ENCODE results near the gene ISG20.
"Not testable (repeated sequence)": the region's sequence is repeated elsewhere in the genome, so short reads cannot be mapped to it uniquely, and the experiment has no call there.

Gene ISG20

DNA sequence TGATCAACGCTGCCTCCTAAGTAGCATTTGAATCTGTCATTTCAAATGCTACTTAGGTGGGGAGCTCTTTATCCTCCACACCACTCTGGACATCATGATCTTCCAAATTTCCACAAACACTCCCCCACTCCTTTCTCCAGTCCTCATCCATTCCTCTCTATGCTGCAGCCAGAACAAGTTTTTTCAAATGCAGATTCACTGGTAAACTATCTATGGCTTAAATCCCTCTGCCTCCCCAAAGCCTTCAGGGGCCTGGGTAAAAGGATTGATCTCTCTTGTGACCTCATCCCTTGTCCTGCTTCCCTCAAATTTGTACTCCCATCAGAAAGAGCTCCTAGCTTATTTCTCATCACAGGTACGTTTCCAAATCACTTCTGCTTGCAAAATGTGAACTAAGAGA, 19.0 kb upstream of the ISG20 start:
- no peak for DNase-seq

DNA sequence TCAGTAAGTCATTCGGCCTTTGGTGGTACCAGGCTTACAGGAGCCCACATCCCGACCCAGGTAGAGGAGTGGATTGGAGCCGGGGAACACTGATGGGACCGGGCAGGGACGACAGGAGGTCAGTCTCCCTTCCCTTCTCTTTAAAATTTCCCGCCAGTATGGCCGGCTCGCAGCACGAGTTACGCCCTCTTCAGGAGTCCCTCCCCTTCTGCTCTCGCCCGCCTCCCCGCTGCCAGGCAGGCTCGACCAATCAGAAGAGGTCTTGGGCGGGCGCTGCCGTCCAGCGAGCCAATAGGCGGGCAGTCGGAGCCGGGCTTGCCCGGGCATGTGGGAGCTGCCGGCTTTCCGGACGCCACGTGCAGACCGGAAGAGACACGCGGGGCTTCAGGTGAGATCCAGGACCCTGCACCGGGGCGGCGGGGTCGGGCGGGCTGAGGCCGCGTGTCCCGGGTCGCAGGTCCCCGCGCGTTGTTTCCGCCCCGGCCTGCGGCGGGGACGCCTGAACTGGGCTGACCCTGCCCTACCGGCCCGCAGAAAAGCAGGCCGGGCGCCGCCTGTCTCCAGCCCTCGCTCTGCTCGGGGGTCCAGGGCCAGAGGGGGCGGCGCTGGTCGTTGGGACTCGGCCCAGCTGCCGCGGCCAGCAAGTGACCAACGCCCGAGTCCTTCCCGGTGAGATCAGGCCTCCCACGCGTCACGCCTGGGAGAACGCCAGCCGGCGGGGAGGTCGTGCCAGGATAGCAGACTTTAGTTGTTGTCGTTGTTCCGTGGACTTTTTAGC, 17.6 kb upstream of the ISG20 start, which contains the start of gene AEN:
AEN (plus strand) TSS at position 346 of the 778 bp plus-strand sequence. CDS start 4,870 bp downstream, outside the sequence.
- DNase-seq = peak; percentile 94

DNA sequence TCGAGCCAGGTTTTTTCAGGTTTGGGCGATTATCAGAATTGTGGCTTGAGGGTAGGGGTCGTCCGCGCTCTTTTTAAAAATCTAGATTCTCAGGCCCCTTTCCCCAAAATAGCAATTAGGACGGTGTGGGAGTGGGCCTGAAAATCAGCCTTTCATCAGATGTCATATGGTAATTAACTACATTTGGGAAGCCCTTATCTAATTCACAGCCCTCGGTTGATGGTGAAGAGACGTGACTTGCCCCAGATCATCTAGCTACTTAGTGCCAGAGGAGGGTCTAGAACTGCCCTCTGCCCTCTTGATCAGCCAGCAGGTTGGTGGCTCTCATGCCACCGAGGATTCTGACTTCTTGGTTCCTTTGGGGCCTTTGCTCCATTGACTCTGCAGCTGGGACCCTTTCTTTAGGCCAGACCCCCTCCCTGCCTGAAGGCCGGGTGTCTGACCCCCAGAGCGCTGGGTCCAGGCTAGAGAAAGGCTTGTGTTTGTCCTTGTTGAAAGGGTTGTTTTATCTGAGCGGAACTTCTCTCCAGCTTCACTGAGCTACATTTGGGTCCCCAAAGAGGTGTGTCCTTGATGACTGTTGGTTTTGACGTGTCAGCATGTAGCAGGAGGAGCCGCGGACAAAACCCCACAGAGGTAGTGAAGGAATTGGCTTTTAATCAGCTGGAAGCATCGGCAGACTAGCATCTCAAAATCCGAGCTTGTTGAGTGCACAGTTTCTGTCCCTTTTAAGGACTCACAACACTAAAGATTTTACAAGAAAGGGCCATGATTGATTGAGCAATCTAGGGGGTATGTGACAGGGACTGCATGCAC, 16.8 kb upstream of the ISG20 start:
- DNase-seq = no peak

- DNase-seq = no peak
Measured at GRCh38 chr15:88622605-88622975, 16.2 kb upstream of the ISG20 start.

DNA sequence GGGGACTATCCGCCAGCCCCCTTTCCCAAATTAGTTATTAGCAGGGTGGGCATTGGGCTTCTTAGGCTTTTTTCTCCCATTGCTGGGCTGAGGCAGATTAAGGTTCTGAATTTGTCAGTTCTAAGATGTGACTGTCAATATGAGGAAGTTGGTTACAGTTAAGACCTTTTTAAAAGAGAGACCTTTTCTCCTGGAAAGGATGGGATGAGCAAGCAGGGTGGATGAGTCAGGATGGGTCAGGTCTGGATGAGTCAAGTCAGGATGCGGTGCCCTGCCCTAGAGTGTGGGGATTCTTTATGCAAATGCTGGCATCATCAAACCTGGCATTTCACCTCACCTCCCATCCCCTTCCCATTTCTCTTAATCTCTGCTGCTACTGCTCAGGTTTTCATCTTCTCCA, 15.8 kb upstream of the ISG20 start:
- DNase-seq = no peak

DNA sequence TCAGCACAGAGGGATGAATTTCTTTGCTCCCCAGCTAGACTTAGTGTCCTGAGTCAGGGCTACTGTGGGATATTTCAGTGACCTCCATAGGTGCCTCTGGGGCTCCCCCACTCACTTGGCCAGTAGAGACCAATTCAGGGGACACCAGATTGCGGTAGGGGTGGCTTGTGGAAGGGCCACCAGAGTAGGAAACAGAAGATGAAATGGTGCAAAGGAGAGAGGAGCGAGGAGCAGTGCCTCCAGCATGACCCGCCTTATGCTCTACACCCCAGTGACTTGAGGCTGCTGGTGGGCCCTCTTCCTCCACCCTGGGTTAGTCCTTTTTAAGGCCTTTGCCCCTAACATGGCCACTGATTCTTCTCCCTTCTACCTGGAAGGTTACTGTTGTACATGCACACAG, 15.2 kb upstream of the ISG20 start:
- no peak for DNase-seq

DNA sequence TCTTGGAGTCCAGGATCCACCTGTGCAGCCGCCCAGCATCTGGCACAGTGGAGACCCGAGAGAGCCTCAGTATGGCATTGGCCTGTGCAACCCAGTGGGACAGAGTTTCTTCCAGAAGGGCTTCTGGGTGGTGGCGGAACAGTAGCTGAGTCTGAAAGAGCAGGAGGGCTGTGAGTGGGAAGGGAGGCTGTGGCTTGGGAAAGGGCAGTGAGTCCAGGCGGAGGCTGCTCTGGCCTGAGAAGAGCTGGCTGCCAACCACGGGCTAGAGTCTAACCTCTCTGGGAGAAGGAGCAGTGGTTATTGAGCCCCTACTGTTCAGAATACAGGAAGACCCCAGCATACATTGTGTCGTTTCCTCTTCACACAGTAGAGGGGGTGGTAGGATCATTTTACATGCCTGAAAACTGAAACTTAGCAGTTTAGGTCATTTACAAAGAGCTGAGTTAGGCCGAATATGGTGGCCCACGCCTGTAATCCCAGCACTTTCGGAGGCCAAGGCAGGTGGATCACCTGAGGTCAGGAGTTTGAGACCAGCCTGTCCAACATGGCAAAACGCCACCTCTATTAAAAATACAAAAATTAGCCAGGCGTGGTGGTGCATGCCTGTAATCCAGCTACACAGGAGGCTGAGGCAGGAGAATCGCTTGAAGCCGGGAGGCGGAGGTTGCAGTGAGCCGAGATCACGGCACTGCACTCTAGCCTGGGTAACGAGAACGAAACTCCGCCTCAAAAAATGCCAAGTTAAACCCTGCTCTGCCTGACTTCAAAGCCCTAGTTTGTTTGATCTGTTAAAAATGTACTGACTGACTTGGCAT, 14.5 kb upstream of the ISG20 start:
- no peak for DNase-seq

DNA sequence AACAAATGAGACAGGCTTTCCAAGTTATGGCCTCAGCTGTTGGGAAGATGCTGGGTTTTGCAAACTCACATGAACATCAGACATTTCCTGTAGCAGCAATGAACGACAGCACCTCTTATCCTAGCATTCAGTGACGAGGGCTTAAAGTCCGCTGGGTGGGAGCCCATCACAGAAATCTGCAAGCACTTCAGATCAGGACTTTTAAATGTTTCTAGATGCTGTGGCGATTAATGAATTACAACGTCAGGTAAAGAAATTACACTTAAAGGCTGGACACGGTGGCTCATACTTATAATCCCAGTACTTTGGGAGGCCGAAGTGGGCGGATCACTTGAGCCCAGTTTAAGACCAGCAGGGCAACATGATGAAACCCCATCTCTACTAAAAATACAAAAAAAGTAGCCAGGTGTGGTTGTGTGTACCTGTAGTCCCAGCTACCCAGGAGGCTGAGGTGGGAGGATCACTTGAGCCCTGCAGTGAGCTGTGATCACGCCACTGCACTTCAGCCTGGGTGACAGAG, 13.8 kb upstream of the ISG20 start:
- DNase-seq = no peak

GRCh38 chr15:88625943-88626741, 12.7 kb upstream of the ISG20 start:
- DNase-seq = peak; percentile 53

DNA sequence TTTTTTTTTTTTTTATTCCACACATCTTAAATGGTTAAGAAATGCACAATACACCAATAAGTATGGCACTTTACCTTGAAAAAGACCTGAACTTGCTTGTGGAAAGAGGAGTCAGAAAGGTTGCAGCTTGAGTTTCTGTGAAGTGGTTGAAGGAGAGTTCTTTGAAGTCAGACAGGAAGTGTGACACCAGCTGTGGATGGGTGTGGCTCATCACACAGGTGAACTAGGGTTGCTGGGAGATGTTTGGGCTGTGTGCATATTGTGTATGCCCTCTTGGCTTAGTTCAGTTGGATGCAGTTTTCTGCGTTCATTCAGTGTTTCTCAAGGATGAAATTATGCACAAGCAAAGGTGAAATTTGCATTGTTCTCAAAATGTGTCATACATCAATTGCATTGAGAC, 11.4 kb upstream of the ISG20 start:
- DNase-seq = peak; percentile 61

DNA sequence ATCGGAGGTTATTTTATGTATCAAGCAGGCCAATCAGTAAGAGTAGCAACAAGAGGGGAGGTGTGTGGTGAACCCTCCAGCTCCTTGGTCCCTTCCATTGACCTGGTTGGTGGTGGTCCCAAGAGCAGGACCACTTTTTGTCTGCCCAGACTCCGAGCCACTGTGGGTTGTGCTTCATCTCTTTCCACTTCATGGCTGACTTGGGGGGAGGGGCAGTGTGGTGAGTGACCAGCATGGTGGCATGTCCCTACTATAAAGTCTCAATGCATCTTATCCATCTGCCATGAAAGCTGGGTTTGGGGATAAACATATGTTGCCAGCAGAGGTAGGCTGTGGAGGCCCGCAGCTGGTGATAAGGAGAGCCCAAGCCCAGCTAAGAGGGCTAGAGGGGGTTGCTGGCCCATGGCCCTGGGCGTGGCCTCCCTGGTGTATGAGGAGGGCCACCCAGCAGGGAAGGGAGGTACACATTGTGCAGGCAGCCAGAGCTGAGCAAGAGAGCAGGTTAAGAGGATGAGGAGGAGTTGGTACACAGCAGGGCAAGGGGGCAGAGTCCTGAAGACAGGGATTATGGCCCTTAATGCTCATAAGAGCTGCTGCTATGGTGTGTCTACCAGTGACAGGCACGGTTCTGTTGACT, 10.7 kb upstream of the ISG20 start:
- DNase-seq = peak; percentile 47

DNA sequence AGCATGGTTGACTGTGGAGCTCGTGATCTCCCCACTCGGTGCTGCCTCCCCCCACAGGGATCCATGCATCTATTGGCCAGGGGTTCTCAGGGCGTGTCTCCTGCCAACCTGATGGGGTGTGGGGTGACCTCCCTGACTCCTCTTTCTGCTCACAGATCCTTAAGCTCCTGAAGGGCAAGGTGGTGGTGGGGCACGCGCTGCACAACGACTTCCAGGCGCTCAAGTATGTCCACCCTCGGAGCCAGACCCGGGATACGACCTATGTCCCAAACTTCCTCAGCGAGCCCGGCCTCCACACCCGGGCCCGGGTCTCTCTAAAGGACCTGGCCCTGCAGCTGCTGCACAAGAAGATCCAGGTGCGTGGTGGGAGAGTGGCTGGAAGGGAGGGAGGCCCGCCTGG, 9.7 kb upstream of the ISG20 start:
- peak; percentile 44 for DNase-seq

DNA sequence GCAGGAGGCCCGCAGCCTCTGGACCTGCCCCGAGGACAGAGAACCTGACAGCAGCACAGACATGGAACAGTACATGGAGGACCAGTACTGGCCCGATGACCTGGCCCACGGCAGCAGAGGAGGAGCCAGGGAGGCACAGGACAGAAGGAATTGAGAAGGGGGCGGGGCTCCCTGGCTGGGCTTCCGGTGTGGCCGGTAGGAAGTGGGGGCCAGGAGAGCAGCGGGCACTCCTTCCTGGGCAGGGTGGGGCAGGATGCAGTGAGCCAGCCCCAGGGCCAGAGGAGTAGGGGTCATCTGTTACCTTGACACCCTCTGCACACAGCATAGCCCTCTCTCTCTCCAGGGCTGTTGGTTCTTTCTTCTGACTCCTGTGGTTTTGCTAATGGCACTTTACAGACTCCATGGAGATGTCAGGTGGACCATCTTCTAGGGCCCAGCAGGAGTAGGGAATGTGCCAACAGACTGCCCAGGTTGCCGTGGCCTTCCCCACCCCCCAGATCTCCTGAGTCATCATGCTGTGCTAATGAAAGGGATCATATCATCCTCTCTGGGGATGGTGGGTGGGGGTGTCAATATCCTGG, 8.6 kb upstream of the ISG20 start:
- no peak for DNase-seq

DNA sequence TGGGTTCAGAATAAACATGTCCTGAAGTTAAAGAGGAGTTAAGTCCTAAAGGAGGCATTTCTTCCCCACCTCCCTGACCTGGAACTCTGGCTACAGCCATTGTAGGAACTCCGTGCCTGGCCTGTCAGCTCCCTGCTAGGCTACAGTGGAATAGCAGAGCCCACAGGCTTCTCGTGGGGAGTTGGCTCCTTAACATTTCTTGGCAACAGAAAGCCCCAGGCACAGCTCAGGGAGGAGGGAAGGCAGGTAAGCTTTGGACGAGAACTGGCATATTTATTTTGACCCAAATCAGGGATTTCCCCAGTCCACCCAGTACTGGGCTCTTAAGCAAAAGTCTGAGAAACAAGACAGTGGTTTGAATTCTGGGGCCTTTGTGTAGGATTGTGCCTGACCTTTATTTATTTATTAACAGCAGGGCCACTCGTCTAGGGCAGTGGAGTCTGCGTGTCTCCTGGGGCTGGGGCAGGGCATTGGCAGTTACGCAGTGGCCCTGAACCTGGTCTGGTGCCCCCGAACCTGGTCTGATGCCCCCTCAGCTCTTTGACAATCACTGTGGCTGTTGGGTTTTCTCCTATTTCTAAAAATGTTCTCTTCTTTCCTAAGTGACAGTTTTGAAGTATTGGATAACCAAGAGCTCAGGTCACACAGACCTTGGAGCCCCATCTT, 7.9 kb upstream of the ISG20 start:
- no peak for DNase-seq

DNA sequence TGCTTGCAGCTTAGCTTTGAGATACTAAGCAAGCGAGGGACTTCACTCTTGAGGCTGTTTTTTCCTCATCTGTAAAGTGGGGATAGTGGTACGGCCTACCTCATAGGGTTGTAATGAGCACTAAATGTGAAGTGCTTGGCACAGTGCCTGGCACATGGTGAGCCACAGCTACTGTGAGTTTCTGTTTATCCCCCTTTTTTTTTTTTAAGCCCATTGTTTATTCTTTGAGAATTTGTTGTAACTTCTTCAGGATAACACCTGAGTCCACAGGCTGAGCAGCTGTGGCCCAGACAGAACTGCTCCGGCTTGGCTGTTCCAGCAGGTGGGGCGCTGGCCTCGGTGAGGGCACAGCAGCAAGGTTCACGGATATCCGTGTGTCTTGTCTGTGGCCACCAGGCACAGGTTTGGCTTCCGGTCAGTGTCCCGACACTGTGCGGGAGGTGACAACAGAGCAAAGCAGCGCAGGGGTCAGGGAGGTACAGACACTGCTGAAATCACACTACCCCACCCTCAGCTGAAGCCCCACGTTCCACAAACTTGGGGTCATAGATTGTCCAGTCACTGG, 7.3 kb upstream of the ISG20 start:
- DNase-seq = no peak

DNA sequence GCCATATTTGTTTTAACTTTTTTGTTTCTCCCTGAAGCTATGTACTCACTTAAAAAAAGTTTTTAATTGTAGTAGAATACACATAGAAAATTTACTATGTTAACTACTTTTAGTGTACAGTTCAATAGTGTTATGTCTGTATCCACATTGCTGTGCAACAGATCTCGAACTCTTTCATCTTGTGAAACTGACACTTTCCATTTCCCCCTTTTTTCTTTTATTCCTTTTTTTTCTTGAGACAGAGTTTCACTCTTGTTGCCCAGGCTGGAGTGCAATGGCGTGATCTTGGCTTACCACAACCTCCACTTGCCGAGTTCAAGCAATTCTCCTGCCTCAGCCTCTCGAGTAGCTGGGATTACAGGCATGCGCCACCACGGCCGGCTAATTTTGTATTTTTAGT, 6.0 kb upstream of the ISG20 start:
- not testable (repeated sequence) for DNase-seq

DNA sequence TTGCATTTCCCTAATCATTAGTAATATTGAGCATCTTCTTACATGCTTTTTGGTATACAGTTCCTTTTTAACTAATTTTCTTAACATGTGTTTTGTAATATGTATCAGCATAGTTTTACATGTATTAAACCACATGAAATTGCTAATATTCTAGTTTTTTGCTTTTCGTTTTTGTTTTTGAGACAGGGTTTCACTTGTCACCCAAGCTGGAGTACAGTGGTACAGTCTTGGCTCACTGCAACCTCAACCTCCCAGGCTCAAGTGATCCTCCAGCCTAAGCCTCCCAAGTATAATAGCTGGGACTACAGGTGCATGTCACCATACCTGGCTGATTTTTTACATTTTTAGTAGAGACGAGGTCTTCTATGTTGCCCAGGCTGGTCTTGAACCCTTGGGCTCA, 4.4 kb upstream of the ISG20 start:
- DNase-seq = no peak

- no peak for DNase-seq
Measured at GRCh38 chr15:88635318-88635717, 3.5 kb upstream of the ISG20 start.

DNA sequence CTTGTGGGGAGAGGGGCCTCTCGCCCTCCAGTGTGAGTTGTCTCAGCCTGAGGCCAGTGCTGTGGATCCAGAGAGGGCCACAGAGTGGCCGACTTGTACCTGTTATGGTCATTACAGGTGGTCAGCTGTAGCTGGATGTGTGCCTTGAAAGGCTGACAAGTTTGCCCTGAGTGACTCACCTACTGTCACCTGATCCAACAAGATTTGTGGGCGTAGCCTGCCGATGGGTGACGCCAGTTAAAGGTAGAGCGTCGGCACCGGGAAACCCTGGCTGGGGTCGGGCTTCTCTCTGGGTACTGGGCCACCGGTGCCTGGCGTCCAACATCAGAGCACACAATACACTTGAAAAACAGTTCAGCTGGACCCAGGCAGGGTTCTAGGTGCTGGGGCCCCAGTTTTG, 2.8 kb upstream of the ISG20 start:
- no peak for DNase-seq

DNA sequence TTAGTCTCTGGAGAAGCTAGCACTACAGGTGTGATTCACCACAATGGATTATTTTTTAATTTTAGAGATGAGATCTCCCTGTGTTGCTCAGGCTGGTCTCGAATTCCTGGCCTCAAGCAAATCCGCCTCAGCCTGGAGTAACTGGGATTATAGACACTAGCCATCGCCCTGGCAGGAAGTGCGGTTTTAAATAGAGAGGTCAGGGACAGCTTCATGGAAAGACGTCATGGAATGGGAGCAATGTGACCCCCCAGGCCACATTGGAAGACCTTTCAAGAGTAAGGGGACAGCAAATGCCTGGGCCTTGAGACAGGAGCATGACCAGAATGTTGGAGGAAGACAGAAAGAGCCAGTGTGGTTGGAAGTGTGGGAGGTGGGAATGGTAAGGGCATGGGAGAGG, 2.2 kb upstream of the ISG20 start:
- no peak for DNase-seq

GRCh38 chr15:88637436-88637835, 1.4 kb upstream of the ISG20 start:
- DNase-seq = no peak

Data from activated CD8-positive, alpha-beta memory T cell treated with anti-CD3 and anti-CD28 coated beads, Interleukin-2, amount 50 U/mL, for 48 hours (primary cell).